NB4 (cell line): ENCODE data around the gene PHACTR2.

ENCODE experiments used
- DNase-seq: peaks from one replicate; pipeline ENCODE4 v3.0.0; 2010; ENCODE audit warnings: low read depth
- H3K4me3 ChIP-seq: one replicate; pipeline ENCODE4 v1.5.1; 2011; ENCODE audit warnings: mild to moderate bottlenecking, low read depth, low read length, moderate library complexity
- CTCF ChIP-seq: IDR thresholded peaks from one replicate; pipeline ENCODE4 v1.5.1; 2012; ENCODE audit warnings: low read depth, low read length
- MAX ChIP-seq: IDR thresholded peaks from 2 replicates; pipeline ENCODE4 v1.6.1; 2011; ENCODE audit warnings: low read depth, low read length
- MYC ChIP-seq: IDR thresholded peaks from 2 replicates; pipeline ENCODE4 v1.6.1; 2011; ENCODE audit warnings: low read depth, low read length
- POLR2A ChIP-seq: IDR thresholded peaks from 2 replicates; pipeline ENCODE4 v1.6.1; 2011; ENCODE audit warnings: mild to moderate bottlenecking; ENCODE audit not compliant: insufficient read length; ENCODE audit errors: extremely low read depth

Gene PHACTR2

GRCh38 chr6:143675946-143676345 lies 1.8 kb upstream of the PHACTR2 start:
- no peak for DNase-seq
- no peak overlapping the region for H3K4me3 ChIP-seq
- TF ChIP-seq MAX (no peak), CTCF (no peak), MYC (no peak), POLR2A (no peak)

GRCh38 chr6:143676437-143677045 lies 1.2 kb upstream of the PHACTR2 start:
- no peak for TF ChIP-seq POLR2A
- TF ChIP-seq MYC, result no peak
- no peak for TF ChIP-seq MAX
- TF ChIP-seq CTCF, result no peak
- DNase-seq, result no peak
- H3K4me3 ChIP-seq, result no peak overlapping the region

DNA sequence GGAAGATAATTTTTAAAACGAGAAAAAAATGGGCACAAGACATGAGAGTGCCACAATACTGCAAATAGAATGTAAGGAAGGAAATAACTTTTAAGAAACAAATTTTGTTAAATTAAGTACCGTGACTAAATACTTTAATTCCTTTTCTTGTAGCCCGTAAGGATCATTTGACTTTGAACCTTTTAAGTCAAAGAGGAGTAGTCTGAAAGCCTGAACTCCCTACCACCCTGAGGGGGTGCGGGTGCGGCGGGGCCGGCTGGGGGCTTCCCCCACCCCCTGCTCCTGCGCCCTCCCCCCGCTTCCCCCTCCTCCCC lies 231 bp upstream of the PHACTR2 start:
- no peak for DNase-seq
- TF ChIP-seq CTCF, result no peak
- no peak for TF ChIP-seq POLR2A
- TF ChIP-seq MYC, result no peak
- TF ChIP-seq MAX, result no peak
- no peak overlapping the region for H3K4me3 ChIP-seq

DNA sequence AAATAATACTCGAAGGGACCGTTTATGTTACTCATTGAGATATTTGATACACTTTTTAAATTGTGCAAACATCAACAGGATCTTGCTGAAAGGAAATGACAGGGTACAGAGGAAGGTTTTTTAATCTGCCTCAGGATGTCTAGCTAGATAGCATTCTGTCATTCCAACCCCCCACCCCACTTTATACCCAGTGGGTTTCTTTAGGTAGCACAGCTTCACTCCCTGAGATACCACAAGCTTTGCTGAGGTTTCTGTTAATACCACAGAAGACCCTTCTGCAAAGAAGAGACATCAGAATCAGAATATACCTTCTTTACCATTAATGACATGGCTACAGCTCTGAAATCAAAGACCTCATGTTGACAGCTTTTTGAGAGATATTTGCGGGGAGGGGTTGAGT lies 1.3 kb downstream of the PHACTR2 start:
- no peak for TF ChIP-seq MYC
- TF ChIP-seq POLR2A, result no peak
- TF ChIP-seq CTCF, result no peak
- no peak for TF ChIP-seq MAX
- H3K4me3 ChIP-seq, result peak overlapping the region; percentile 59
- no peak for DNase-seq

DNA sequence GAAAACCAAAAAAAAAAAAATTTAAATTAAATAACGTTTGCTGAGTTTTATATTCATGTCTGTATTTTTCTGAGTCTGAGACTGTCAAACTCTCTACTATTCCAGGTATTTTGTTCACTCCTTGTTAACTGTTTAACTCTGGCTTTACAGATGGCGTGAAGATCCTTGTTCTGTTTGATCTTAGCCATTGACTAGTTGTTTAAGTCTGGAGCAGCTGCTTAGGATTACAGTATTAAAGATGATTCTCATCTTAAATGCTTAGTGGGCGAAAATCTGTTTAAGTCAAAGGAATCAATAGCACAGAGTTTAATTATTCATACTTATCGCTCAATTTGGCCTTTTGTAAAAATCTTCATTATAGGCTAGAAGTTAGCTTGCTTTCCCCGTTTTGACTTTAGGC lies 2.4 kb downstream of the PHACTR2 start:
- no peak for TF ChIP-seq MAX
- TF ChIP-seq MYC, result no peak
- no peak for TF ChIP-seq CTCF
- no peak for TF ChIP-seq POLR2A
- DNase-seq, result no peak
- H3K4me3 ChIP-seq, result no peak overlapping the region
